ENCODE results near the gene SEC31B. TPM values are rescaled to one million over a fixed set of nuclear protein-coding genes. Genes with fewer than 3 reads are reported as not detected.

SEC31B gene
- total RNA-seq, 1 experiment from 2014 or later, result 2.6 TPM

DNA sequence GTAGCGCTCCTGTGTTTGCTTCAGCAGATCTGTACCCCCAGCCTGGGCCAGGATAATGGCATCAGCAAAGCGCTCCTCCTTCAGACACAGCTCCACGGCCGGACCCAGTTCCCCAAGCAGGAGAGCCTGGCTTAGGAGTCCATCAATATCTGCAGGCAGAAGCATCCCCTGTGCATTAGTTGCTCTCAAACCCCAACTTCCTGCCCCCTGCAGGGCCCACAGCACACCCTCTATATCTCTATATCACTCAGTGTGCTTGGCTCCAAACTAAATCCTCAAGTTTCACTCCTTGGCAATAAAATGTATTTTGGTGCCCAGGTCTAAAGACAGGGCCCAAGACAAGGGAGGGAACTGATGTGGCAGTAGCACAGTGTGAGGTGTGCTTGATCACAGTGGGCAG is 21.6 kb downstream of the SEC31B start:
- DNase-seq (ENCODE audit: low read depth), result no peak

DNA sequence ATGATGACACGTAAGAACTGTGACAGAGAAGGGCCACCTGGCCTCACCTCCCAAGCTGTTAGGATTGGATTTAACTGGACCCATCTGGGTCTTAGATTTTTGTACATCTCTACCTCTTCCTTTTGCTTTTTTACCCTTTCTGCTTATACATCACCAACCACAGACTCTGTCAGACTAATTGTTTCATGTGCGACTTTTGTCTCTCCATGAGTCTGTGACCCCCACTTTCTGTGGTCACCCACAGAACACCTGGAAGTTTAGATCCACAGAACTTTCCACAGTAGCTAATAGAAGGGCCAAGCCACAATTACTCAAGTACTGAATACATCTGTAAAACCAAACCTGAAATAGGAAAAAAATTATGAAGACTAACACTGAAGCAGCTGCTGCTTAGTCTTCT is 23.1 kb downstream of the SEC31B start:
- no peak for DNase-seq (ENCODE audit: low read depth)

GRCh38 chr10:100490531-100490930 is 29.1 kb downstream of the SEC31B start:
- no peak for DNase-seq (ENCODE audit: low read depth)

GRCh38 chr10:100489396-100489795 is 30.3 kb downstream of the SEC31B start:
- no peak for DNase-seq (ENCODE audit: low read depth)

DNA sequence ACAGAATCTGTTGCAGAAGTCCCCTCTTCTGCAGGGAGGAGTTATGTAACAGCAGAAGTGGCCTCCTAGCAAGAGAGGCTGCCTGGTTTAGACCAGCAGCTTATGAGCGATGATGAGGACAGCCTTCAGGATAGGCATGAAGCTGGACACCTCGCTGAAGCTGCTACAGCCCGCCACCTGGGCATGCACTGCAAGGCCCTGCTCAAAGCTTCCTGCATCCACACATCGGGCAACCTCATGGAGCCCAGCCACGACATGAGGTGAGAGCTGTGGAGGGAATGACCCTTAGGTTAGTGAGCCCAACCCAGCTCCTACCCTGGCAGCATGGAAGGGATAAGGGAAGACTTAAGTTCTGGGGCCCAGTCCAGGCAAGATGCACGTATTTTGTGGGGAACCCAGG is 32.1 kb downstream of the SEC31B start:
- no peak for DNase-seq (ENCODE audit: low read depth)

GRCh38 chr10:100485801-100486495 is 33.7 kb downstream of the SEC31B start:
- no peak for DNase-seq (ENCODE audit: low read depth)

- no peak for DNase-seq (ENCODE audit: low read depth)
Observed at GRCh38 chr10:100485366-100485765, 34.3 kb downstream of the SEC31B start.

DNA sequence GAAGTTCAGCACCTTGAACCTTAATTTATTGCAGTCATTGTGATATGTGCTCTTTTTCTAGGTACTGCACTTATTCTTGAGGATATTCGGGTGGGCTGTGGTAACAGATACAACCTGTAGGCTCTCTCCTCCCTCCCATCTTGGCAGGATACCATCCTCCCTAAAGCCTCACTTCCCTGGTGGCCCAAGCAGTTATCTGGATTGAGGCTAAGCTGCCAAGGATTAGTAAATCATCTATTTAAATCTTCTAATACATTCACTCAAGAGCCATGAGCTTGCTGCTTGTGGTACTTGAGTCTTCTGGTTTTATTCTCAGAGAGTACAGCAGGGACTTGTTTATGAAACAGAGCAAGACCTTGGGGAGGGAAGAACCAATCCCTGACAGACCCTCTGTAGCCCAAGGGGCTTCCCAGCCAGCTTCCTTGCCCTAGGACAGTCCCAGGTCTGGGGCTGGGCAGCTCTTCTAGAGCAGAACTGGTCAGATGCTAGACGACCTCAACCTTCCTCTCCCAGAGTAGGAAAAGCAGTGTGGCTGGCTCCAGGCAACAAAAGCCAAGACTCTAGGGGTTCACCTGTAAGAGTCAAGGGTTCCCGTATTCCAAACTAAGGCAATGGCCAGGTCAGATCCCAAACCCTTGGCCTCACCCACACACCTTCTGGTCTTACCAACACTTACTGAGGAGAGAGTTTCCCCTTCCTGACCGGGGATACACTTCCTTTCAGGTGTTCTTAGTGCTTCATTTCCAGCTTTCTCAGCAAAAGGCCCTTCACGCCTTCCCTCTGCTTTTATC is 35.6 kb downstream of the SEC31B start:
- DNase-seq (ENCODE audit: low read depth), result no peak

DNA sequence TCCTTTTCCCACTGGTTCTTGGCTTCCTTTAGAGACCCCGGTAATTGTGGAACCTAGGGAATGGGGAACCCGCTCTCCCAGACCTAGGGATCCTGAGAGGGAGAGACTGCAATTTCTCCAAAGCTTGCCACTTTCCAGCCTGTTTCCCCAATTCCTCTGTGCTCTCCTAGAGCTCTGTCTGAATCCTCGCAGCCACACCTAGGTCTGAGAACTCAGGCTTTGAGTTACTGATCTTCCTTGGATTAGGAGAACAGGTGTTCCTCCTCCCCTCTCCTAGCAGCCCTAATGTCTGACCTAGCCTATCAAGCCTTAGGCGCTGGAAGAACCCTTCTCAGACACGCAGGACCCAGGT is 36.9 kb downstream of the SEC31B start:
- no peak for DNase-seq (ENCODE audit: low read depth)

- peak; percentile 54 for DNase-seq (ENCODE audit: low read depth)
Observed at GRCh38 chr10:100482181-100482833, 37.4 kb downstream of the SEC31B start.

GRCh38 chr10:100481462-100482081 is 38.1 kb downstream of the SEC31B start:
- peak; percentile 82 for DNase-seq (ENCODE audit: low read depth)

DNA sequence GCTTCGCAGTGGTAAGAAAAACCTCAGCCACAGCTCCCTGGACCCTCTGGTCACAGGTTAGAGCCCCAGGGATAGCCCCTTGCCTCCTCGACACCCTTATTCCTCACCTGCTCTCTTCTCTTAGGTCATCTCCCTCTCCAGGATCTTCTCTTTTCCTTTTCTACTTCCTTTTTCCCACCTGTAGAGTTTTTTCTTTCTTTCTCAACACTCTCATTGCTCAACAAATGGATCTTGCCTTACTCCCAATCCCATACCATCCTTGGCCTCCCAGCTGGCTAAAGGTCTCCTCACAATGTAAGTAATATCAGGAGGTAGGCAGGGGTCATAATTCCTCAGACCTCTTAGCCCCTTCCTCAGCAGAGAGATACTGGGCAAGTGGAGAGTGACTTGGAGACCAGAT is 39.7 kb downstream of the SEC31B start:
- DNase-seq (ENCODE audit: low read depth), result no peak

GRCh38 chr10:100479037-100479436 is 40.6 kb downstream of the SEC31B start:
- no peak for DNase-seq (ENCODE audit: low read depth)

DNA sequence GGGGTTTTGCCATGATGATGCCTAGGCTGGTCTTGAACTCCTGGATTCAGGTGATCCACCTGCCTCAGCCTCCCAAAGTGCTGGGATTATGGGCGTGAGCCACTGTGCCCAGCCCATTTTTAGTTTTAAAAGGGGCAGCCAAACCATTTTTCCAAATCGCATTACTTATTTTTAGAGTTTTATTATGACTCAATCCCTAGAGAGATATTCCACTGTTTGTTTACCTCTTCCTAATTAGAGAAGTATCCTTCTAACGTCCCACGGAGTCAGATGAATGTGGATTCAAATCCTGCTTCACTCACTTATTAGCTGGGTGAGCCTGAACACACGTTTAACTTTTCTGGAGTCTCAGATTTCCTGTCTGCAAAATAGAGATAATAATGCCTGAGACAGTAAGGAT is 41.7 kb downstream of the SEC31B start:
- DNase-seq (ENCODE audit: low read depth), result no peak

- peak; percentile 11 for DNase-seq (ENCODE audit: low read depth)
Observed at GRCh38 chr10:100470367-100470766, 49.3 kb downstream of the SEC31B start.

- DNase-seq (ENCODE audit: low read depth), result no peak
Observed at GRCh38 chr10:100469756-100470155, 49.9 kb downstream of the SEC31B start.

DNA sequence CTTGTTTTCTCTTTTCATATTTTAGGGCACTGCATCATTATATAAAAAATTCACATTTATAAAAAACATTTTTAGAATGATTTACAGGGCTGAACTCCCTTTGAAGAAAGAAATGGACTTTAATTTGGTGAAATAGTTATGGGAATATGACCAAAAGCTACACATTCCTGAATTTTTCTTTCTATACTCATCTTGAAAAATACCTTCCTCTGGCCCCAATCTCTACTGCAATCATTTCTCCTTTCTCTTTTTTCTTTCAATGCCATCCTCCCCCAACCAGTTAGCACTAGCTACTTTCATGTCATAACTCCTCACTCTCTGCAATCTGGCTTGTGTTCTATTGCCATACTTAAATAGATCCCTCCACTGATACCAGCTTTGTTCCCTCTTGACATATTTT is 50.7 kb downstream of the SEC31B start:
- no peak for DNase-seq (ENCODE audit: low read depth)

GRCh38 chr10:100468322-100468721 is 51.3 kb downstream of the SEC31B start:
- no peak for DNase-seq (ENCODE audit: low read depth)

DNA sequence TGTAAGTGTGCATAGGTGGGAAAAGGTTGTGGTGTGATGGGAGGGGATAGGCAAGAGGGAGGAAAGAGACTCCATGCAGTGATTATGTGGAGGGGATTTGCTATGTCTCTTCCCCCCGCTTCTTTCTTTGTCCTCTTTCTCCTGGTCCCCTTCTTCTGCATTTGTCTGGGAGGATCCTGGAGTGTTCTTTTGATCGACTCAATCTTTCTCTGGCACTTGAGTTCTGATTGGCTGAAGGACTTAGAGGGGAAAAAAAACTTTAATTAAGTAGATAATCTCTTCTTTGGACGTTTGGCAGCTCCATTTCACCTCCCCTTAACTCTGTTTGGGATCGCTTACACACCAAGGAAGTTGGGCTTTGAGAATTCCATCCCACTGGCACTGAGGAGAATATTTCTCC is 57.0 kb downstream of the SEC31B start, which contains the start of gene WNT8B:
WNT8B (plus strand) TSS at position 301 of the 400 bp plus-strand sequence. CDS start 160 bp downstream, outside the sequence.
- no peak for DNase-seq (ENCODE audit: low read depth)

DNA sequence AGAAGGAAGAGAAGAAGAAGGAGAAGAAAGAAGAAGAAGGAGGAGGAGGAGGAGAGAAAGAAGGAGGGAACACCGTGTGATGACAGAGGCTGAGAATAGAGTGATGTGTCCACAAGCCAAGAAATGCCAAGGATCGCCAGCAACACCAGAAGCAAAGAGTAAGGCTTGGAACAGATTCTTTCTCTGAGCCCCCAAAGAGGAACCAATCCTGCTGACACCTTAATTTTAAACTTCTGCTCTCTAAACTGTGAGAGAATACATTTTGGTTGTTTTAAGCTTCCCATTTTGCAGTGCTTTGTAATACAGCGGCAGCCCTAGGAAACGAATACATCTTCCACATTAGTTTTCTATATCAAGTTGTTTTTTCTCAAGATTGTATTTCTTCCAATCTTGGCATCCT is 70.7 kb downstream of the SEC31B start:
- no peak for DNase-seq (ENCODE audit: low read depth)

- no peak for DNase-seq (ENCODE audit: low read depth)
Observed at GRCh38 chr10:100447663-100448062, 72.0 kb downstream of the SEC31B start.

GRCh38 chr10:100446130-100446761 is 73.4 kb downstream of the SEC31B start:
- peak; percentile 11 for DNase-seq (ENCODE audit: low read depth)
